GM12892 (cell line): Measurements from ENCODE around the gene CSTB.

Experiments used
- POLR2A ChIP-seq: IDR thresholded peaks from 2 replicates; pipeline ENCODE4 v1.6.1; 2011; ENCODE audit warnings: low read depth, low read length, control low read depth
- POLR2AphosphoS5 ChIP-seq: IDR thresholded peaks from 2 replicates; pipeline ENCODE4 v1.6.1; 2011; ENCODE audit warnings: low read depth, low read length, control low read depth
- TAF1 ChIP-seq: IDR thresholded peaks from 2 replicates; pipeline ENCODE4 v1.6.1; 2011; ENCODE audit warnings: low read depth, mild to moderate bottlenecking, control low read depth, low read length, borderline replicate concordance

DNA sequence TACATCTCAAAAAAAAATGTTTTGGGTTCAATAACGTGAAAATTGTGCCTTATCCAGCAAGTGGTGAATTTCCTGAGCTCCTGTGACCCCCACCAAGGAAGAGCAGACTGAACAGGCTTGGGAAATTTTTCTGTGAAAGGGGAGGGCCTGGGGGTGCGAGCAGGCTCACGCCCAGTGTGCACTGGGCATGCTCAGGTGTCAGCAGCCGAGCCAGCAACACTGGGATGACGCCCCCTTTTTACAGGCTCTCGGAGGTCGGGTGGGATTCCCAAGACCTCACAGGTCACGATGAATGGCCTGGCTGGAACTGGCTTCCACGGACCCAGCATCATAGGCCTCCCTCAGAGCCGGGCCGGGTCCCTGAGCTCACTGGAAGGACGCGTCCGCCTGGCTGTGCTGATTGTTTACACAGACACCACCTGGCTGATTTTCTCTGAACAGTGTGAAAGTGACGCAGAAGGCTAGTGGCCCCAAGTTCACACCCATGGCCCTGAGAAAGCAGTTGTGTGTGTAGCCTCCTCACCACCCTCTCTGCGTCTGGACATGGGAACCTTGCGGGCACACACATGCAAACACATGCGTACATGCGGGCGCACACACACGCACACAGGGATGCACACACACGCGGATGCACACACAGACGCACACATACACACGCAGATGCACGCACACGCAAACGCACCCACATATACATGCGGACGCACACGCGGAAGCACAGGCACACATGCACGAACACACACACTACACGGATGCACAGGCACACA, 9.2 kb downstream of the CSTB start:
- TF ChIP-seq POLR2AphosphoS5, result peak; percentile 66
- no peak for TF ChIP-seq POLR2A
- TF ChIP-seq TAF1, result no peak
